ENCODE results near the gene OR11H6. TPM values are rescaled to one million over a fixed set of nuclear protein-coding genes. Genes with fewer than 3 reads are reported as not detected.
A peak's percentile ranks its signal among the peaks of the same experiment; 100 is the strongest.

The OR11H6 gene
- total and polyA plus RNA-seq, 9 of the 15 experiments (the other 6 are each of a cell fraction or from before 2014, with no cell fraction given), result not detected

DNA sequence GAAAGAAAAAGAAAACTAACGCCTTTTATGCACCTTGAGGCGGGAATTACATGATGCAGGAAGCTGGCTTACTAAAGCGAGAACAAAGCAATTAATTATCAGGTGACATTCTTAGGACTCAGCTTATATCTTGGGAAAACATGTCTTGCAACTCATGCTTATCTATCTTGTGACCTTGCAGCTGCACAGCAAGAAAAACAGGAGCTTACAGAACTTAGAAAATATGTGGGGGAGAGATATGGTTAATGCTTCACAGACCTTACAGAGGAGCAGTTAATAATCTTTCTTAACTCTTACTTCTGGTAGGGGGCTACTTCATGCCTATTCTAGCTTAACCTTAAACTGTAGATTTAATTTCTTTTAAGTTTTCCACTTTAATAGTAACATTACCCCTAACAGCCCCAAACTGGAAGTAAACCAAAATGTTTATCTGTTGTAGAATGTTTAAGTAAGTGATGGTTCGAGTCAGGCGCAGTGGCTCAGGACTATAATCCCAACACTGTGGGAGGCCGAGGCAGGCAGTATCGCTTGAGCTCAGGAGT lies 46.0 kb upstream of the OR11H6 start (continued):
- TF ChIP-seq RBBP5 (IDR thresholded peaks at IDR 0.05; ENCODE audit: borderline replicate concordance, insufficient read depth, low read length, poor library complexity, severe bottlenecking) (peak; percentile 70), DPF2 (IDR thresholded peaks at IDR 0.05) (peak; percentile 95), ARNT (IDR thresholded peaks at IDR 0.05) (peak; percentile 52 to 65; a peak in 1 of 4 replicates), JUND (IDR thresholded peaks at IDR 0.05; ENCODE audit: borderline replicate concordance, low read depth, low read length) (peak; percentile 74), JUND (tag; IDR thresholded peaks at IDR 0.05; ENCODE audit: borderline replicate concordance, low read depth, low read length) (no peak; the same call in 2 of the 3 replicates), ZFP36 (IDR thresholded peaks at IDR 0.05; ENCODE audit: low read depth, low read length, partially characterized antibody) (no peak), PYGO2 (tag; IDR thresholded peaks at IDR 0.05) (peak; percentile 77), WHSC1 (IDR thresholded peaks at IDR 0.05; ENCODE audit: low read length) (no peak), TEAD2 (tag; IDR thresholded peaks at IDR 0.05) (peak; percentile 6; the same call in 1 of the 2 replicates), NFIC (IDR thresholded peaks at IDR 0.05) (peak; percentile 90), TEAD1 (CRISPR knock-in tag; IDR thresholded peaks at IDR 0.05) (peak; percentile 19 to 75; a peak in 1 of 4 replicates), TAF9B (IDR thresholded peaks at IDR 0.05; ENCODE audit: partially characterized antibody) (peak; percentile 35), ZBED1 (IDR thresholded peaks at IDR 0.05) (0 out of 2 replicates have a peak, but pooled peaks have one; percentile 56), CHD1 (IDR thresholded peaks at IDR 0.05; ENCODE audit: low read length) (no peak), NCOA1 (IDR thresholded peaks at IDR 0.05; ENCODE audit: low read depth) (peak; percentile 81; the same call in 1 of the 2 replicates), MXI1 (IDR thresholded peaks at IDR 0.05; ENCODE audit: low read depth, low read length) (peak; percentile 55; the same call in 1 of the 2 replicates), CBFA2T3 (IDR thresholded peaks at IDR 0.05) (peak; percentile 98)
- TF ChIP-seq, protein P1, sequence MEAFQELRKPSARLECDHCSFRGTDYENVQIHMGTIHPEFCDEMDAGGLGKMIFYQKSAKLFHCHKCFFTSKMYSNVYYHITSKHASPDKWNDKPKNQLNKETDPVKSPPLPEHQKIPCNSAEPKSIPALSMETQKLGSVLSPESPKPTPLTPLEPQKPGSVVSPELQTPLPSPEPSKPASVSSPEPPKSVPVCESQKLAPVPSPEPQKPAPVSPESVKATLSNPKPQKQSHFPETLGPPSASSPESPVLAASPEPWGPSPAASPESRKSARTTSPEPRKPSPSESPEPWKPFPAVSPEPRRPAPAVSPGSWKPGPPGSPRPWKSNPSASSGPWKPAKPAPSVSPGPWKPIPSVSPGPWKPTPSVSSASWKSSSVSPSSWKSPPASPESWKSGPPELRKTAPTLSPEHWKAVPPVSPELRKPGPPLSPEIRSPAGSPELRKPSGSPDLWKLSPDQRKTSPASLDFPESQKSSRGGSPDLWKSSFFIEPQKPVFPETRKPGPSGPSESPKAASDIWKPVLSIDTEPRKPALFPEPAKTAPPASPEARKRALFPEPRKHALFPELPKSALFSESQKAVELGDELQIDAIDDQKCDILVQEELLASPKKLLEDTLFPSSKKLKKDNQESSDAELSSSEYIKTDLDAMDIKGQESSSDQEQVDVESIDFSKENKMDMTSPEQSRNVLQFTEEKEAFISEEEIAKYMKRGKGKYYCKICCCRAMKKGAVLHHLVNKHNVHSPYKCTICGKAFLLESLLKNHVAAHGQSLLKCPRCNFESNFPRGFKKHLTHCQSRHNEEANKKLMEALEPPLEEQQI (IDR thresholded peaks at IDR 0.05), result peak; percentile 79
- TF ChIP-seq, protein P2, sequence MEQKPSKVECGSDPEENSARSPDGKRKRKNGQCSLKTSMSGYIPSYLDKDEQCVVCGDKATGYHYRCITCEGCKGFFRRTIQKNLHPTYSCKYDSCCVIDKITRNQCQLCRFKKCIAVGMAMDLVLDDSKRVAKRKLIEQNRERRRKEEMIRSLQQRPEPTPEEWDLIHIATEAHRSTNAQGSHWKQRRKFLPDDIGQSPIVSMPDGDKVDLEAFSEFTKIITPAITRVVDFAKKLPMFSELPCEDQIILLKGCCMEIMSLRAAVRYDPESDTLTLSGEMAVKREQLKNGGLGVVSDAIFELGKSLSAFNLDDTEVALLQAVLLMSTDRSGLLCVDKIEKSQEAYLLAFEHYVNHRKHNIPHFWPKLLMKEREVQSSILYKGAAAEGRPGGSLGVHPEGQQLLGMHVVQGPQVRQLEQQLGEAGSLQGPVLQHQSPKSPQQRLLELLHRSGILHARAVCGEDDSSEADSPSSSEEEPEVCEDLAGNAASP (IDR thresholded peaks at IDR 0.05), result no peak
- TF ChIP-seq, protein P3, sequence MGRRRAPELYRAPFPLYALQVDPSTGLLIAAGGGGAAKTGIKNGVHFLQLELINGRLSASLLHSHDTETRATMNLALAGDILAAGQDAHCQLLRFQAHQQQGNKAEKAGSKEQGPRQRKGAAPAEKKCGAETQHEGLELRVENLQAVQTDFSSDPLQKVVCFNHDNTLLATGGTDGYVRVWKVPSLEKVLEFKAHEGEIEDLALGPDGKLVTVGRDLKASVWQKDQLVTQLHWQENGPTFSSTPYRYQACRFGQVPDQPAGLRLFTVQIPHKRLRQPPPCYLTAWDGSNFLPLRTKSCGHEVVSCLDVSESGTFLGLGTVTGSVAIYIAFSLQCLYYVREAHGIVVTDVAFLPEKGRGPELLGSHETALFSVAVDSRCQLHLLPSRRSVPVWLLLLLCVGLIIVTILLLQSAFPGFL (CRISPR knock-in tag; IDR thresholded peaks at IDR 0.05), result no peak
- TF ChIP-seq, protein P4, sequence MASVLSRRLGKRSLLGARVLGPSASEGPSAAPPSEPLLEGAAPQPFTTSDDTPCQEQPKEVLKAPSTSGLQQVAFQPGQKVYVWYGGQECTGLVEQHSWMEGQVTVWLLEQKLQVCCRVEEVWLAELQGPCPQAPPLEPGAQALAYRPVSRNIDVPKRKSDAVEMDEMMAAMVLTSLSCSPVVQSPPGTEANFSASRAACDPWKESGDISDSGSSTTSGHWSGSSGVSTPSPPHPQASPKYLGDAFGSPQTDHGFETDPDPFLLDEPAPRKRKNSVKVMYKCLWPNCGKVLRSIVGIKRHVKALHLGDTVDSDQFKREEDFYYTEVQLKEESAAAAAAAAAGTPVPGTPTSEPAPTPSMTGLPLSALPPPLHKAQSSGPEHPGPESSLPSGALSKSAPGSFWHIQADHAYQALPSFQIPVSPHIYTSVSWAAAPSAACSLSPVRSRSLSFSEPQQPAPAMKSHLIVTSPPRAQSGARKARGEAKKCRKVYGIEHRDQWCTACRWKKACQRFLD (CRISPR knock-in tag; IDR thresholded peaks at IDR 0.05), result peak; percentile 96
- TF ChIP-seq, protein P5, sequence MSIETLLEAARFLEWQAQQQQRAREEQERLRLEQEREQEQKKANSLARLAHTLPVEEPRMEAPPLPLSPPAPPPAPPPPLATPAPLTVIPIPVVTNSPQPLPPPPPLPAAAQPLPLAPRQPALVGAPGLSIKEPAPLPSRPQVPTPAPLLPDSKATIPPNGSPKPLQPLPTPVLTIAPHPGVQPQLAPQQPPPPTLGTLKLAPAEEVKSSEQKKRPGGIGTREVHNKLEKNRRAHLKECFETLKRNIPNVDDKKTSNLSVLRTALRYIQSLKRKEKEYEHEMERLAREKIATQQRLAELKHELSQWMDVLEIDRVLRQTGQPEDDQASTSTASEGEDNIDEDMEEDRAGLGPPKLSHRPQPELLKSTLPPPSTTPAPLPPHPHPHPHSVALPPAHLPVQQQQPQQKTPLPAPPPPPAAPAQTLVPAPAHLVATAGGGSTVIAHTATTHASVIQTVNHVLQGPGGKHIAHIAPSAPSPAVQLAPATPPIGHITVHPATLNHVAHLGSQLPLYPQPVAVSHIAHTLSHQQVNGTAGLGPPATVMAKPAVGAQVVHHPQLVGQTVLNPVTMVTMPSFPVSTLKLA (conservative IDR thresholded peaks at IDR 0.05), result peak; percentile 21 to 30; a peak in 1 of 4 replicates
